HepG2 (cell line): ENCODE results near the gene KIF3C. TPM values are rescaled to one million over a fixed set of nuclear protein-coding genes. Genes with fewer than 3 reads are reported as not detected.
"Not testable (repeated sequence)": the region's sequence is repeated elsewhere in the genome, so short reads cannot be mapped to it uniquely, and the experiment has no call there.

Experiments used
- ATAC-seq: fragments of 200-7000 bp; cut with Tn5 transposase; 3 replicates; pipeline ENCODE4 v1.9.1; 2020; ENCODE audit warnings: mild to moderate bottlenecking, moderate library complexity
- BruUV-seq: library from RNA; stranded (reverse); fragments of 400-500 nt; replicated peaks from 2 replicates; lab custom pipeline; 2021; lab: Mats Ljungman, UMichigan
- CTCF ChIA-PET: fragments of 300-600 bp; formaldehyde crosslinking; extraction: SDS; loops from one replicate; lab custom pipeline; 2021; ENCODE audit warnings: low total read pairs, inconsistent platforms, low intra/inter-chr PET ratio; lab: Yijun Ruan, JAX
- POLR2A ChIA-PET: fragments of 350-600 bp; sonication (Branson Sonifier 250); formaldehyde crosslinking; loops from one replicate; lab custom pipeline; 2020; ENCODE audit warnings: antibody characterized with exemption, inconsistent platforms; lab: Yijun Ruan, JAX
- DNase-seq: peaks from one replicate; pipeline ENCODE4 v3.0.0-alpha.2; 2015; ENCODE audit warnings: low spot score
- FAIRE-seq: peaks from 3 replicates; lab custom pipeline; 2011; peaks lifted over from hg19 to GRCh38; lab: Jason Lieb, UNC
- H2AFZ ChIP-seq: one replicate; pipeline ENCODE4 v1.6.1; 2011; ENCODE audit warnings: low read length, inconsistent platforms
- H3K27ac ChIP-seq: fragments of 300-600 bp; 3 replicates; pipeline ENCODE4 v1.8.0; 2011; ENCODE audit warnings: mixed run types, mild to moderate bottlenecking, mixed read lengths, low read length, inconsistent platforms; ENCODE audit not compliant: insufficient read depth; ENCODE audit errors: extremely low read length
- H3K27me3 ChIP-seq, 2 experiments: fragments of 200-600 bp in 1 of 2; 2 replicates in 1 of 2; 3 replicates in 1 of 2; pipeline versions ENCODE4 v1.6.0 to v1.8.0; 2011; ENCODE audit warnings: low read length in 2 of 2, mild to moderate bottlenecking in 2 of 2, moderate library complexity in 2 of 2, inconsistent platforms in 1 of 2; ENCODE audit not compliant: insufficient read depth in 2 of 2, control insufficient read depth in 1 of 2
- H3K36me3 ChIP-seq, 2 experiments: fragments of 200-600 bp in 1 of 2; replicated peaks in 1 of 2; 2 replicates in 1 of 2; 3 replicates in 1 of 2; pipeline versions ENCODE4 v1.5.1 to v1.8.0; 2011; ENCODE audit warnings: low read length in 2 of 2, inconsistent platforms in 1 of 2; ENCODE audit not compliant: insufficient read depth in 2 of 2, control insufficient read depth in 1 of 2
- H3K4me1 ChIP-seq: 2 replicates; pipeline ENCODE4 v1.5.1; 2012; ENCODE audit warnings: low read length, inconsistent platforms; ENCODE audit not compliant: insufficient read depth
- H3K4me2 ChIP-seq: 2 replicates; pipeline ENCODE4 v1.6.0; 2011; ENCODE audit warnings: low read depth, low read length, inconsistent platforms
- H3K4me3 ChIP-seq, 3 experiments: fragments of 200-600 bp in 1 of 3; sonication (generic), shearing (Covaris generic) in 1 of 3; replicated peaks in 1 of 3; 2 replicates each; pipeline ENCODE4 v1.5.1; 2011 to 2016; ENCODE audit warnings: low read length in 3 of 3, inconsistent platforms in 2 of 3, low read depth in 2 of 3, mild to moderate bottlenecking in 2 of 3, control low read depth in 1 of 3, mixed read lengths in 1 of 3; ENCODE audit not compliant: insufficient read depth in 1 of 3
- H3K79me2 ChIP-seq: one replicate; pipeline ENCODE4 v1.6.1; 2011; ENCODE audit warnings: low read length, inconsistent platforms; ENCODE audit not compliant: insufficient read depth
- H3K9ac ChIP-seq: 2 replicates; pipeline ENCODE4 v1.6.0; 2011; ENCODE audit warnings: mild to moderate bottlenecking, low read depth, low read length, inconsistent platforms; ENCODE audit not compliant: insufficient read depth
- H3K9me3 ChIP-seq: 2 replicates; pipeline ENCODE4 v1.5.1; 2012; ENCODE audit warnings: mild to moderate bottlenecking, low read length
- H4K20me1 ChIP-seq: 2 replicates; pipeline ENCODE4 v1.6.0; 2011; ENCODE audit warnings: inconsistent platforms, mild to moderate bottlenecking, low read length, moderate library complexity; ENCODE audit not compliant: insufficient read depth
- MBNL3 ChIP-seq: fragments of 250-450 bp; sonication (Bioruptor Pico); conservative IDR thresholded peaks from 2 replicates; pipeline ENCODE4 v1.8.0; 2022; ENCODE audit warnings: mild to moderate bottlenecking, inconsistent platforms
- ZNF251 ChIP-seq: sonication (generic); formaldehyde crosslinking; IDR thresholded peaks from 2 replicates; pipeline ENCODE4 v1.9.0; 2021; ENCODE audit warnings: mild to moderate bottlenecking, missing genetic modification reagents
- ZNF44 ChIP-seq: sonication (generic); formaldehyde crosslinking; IDR thresholded peaks from 2 replicates; pipeline ENCODE4 v1.5.1; 2020; ENCODE audit warnings: mild to moderate bottlenecking, missing genetic modification reagents
- ZNF569 ChIP-seq: sonication (generic); formaldehyde crosslinking; IDR thresholded peaks from 2 replicates; pipeline ENCODE4 v1.5.0; 2020; ENCODE audit warnings: mild to moderate bottlenecking, missing genetic modification reagents, moderate library complexity, borderline replicate concordance
- WGBS: methylation state at CpG from one replicate; pipeline ENCODE4 v1.1.6; 2017; ENCODE audit warnings: low lambda C conversion rate; 5-methylcytosine and 5-hydroxymethylcytosine counted together
- in situ Hi-C: cut with HindIII; loops from 2 replicates; pipeline ENCODE4 v1.10.0; 2017; ENCODE audit warnings: low pct_unique_long_range_greater_than_20kb; ENCODE audit not compliant: extremely low pct_ligation_motif_present
- intact Hi-C: fragments of 100-400 bp; cut with micrococcal nuclease; formaldehyde crosslinking; loops from one replicate; pipeline ENCODE4 v1.10.0; 2022; ENCODE audit not compliant: unreplicated experiment
- polyA plus RNA-seq, 8 experiments: library from polyadenylated mRNA; depleted of rRNA in 3 of 8; stranded (reverse) in 7 of 8; unstranded in 1 of 8; fragments of >200 nt; fragmentation: Illumina TruSeq in 4 of 8; extraction: Trizol in 4 of 8; gene quantifications; 2 replicates each; pipeline versions ENCODE4 v1.2.1 to v1.2.3, GENCODE V29; 2011 to 2016; ENCODE audit warnings: low read depth in 4 of 8, missing spikeins in 1 of 8, mixed read lengths in 1 of 8; ENCODE audit not compliant: insufficient read depth in 1 of 8
- total RNA-seq, 5 experiments: library from RNA; depleted of rRNA; stranded (reverse); fragments of >200 nt; fragmentation: Illumina TruSeq; extraction: Trizol; gene quantifications; 2 replicates each; pipeline ENCODE4 v1.2.3, GENCODE V29; 2016; ENCODE audit warnings: low read depth in 1 of 5

KIF3C gene
- total and polyA plus RNA-seq, 2 of the 13 experiments (the other 11 are each of a cell fraction or from before 2014, with no cell fraction given) = 3.6 to 4.9 TPM

DNA sequence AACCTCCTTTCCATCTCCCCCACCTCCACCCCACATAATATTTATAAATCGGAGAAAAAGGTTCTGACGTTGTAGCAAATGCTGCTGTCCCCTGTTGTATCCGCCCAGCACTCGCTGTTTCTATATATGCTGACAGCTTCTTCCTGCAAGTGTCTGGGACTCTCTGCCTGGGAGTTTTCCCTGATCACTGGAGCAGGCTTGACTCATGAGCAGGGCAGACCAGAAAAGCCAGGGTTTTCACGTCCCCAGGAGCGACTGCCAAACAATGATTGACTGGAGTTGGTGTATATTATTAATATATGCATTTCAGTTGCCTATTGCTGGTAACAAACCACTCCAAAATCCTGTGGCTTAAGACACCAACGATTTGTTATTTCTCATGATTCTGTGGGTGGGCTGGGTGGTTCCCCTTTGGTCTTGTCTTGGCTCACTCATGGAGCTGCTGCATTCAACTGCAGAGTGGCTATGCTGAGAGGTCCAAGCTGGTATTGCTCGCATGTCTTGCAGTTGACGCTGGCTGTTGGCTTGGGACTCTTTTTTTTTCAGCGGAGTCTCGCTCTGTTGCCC, 82.8 kb downstream of the KIF3C start (continued):
- TF ChIP-seq ZNF44 (CRISPR knock-in tag) (no peak), ZNF251 (no peak), ZNF569 (no peak)

DNA sequence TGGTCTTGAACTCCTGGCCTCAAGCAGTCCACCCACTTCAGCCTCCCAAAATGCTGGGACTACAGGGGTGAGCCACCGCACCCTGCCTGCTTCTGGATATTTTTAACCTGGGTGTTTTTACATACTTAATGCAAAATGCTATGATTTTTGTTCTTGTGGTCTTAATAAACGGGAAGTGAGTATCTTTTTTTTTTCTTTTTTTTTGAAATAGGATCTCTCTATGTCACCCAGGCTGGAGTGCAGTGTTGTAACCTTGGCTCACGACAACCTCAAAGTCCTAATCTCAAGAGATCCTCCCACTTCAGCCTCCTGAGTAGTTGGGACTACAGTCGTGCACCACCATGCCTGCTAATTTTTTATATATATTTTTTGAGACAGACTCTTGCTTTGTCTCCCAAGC, 84.8 kb downstream of the KIF3C start:
- BruUV-seq = no TSS peak
- no peak for TF ChIP-seq MBNL3 (CRISPR knock-in tag)
- Histone ChIP-seq H3K9me3 (no peaks in the 10 kb centered on the region), H3K4me2 (no peak overlapping the region), H3K27me3 (no peaks in the 10 kb centered on the region), H3K9ac (no peak overlapping the region), H2AFZ (no peak overlapping the region), H3K27ac (no peak overlapping the region), H3K79me2 (no peaks in the 10 kb centered on the region), H3K4me3 (no peak overlapping the region), H4K20me1 (no peaks in the 10 kb centered on the region), H3K36me3 (no peaks in the 10 kb centered on the region), H3K4me1 (peaks cover 28% of the 10 kb centered on the region)
- ATAC-seq = no peak
- POLR2A ChIA-PET = no interaction called here
- intact Hi-C loops (no loop called here), in situ Hi-C loops (no loop called here)
- no peak for DNase-seq
- WGBS = 44% methylated on average over 4 of the region's 4 CpGs
- no peak for FAIRE-seq
- CTCF ChIA-PET = no interaction called here

DNA sequence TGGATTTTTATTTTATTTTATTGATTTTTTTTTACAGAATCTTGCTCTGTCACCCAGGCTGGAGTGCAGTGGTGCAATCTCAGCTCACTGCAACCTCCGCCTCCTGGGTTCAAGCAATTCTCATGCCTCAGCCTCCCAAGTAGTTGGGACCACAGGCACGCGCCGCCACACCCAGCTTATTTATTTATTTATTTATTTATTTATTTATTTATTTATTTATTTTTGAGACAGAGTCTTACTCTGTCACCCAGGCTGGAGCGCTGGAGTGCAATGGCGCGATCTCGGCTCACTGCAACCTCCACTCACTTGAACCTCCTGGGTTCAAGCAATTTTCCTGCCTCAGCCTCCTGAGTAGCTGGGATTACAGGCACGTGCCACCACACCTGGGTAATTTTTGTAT, 86.0 kb downstream of the KIF3C start:
- H3K9me3 ChIP-seq, H3K4me3 ChIP-seq, POLR2A ChIA-PET, H3K27ac ChIP-seq, H3K36me3 ChIP-seq, in situ Hi-C loops, H3K9ac ChIP-seq, H4K20me1 ChIP-seq, H3K27me3 ChIP-seq, intact Hi-C loops, H2AFZ ChIP-seq, H3K4me2 ChIP-seq, CTCF ChIA-PET, DNase-seq, H3K79me2 ChIP-seq, ATAC-seq, BruUV-seq, FAIRE-seq: not testable (repeated sequence)
- 76% methylated on average over 9 of the region's 9 CpGs for WGBS
- peaks cover 40% of the 10 kb centered on the region for H3K4me1 ChIP-seq
